Measurements from ENCODE around the gene GRIK4. TPM values are rescaled to one million over a fixed set of nuclear protein-coding genes. Genes with fewer than 3 reads are reported as not detected.

Gene GRIK4
- total and polyA plus RNA-seq, 2 of the 4 experiments (the other 2 are of a cell fraction) = 0.18 to 0.38 TPM

DNA sequence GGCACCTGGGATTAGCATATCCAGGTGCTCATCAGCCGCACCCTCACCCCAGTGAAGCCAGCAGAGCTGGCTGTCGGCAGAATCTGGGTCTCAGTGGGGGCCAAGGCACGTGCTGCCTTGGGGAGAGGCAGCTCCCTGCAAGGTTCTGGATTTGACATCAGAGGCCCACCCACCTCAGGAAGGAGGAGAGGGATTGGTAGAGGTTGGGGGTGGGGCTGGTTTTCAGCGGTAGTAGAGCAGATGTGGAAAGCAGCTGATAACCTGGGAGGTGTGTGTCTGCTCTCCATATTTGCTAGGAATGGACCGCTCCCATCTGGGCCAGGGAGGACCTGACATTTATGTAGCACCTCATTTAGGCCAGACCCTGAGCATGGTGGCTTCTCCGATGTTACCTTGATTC is 147.5 kb downstream of the GRIK4 start:
- Histone ChIP-seq H4K8ac (ENCODE audit: low read depth in 2 of 2, low read length in 2 of 2) (no peak overlapping the region), H3K27ac (ENCODE audit: insufficient read depth, low read length) (no peak overlapping the region), H3K9ac (ENCODE audit: low read depth, low read length) (no peak overlapping the region), H4K91ac (ENCODE audit: insufficient read depth, low read depth, low read length) (no peak overlapping the region), H3K36me3 (ENCODE audit: control insufficient read depth, insufficient read depth, low read length) (no peaks in the 10 kb centered on the region), H2BK120ac (ENCODE audit: low read depth, low read length) (no peak overlapping the region), H4K5ac (ENCODE audit: low read depth, low read length) (no peak overlapping the region), H3K4me3 (ENCODE audit: insufficient read depth, low read depth, low read length) (no peak overlapping the region), H3K9me1 (ENCODE audit: insufficient read depth, low read length) (no peaks in the 10 kb centered on the region), H2BK5ac (ENCODE audit: low read depth, low read length, poor library complexity, severe bottlenecking) (no peak overlapping the region), H2BK20ac (ENCODE audit: low read depth, low read length) (no peak overlapping the region), H3K18ac (ENCODE audit: low read depth, low read length) (no peak overlapping the region), H3K23ac (ENCODE audit: low read depth, low read length) (no peak overlapping the region), H3K56ac (ENCODE audit: extremely low read depth, insufficient read depth, low read length) (no peak overlapping the region), H2AK5ac (ENCODE audit: low read depth, low read length) (no peak overlapping the region), H3K4me1 (ENCODE audit: control insufficient read depth, insufficient read depth, low read length) (no peaks in the 10 kb centered on the region), H2AK9ac (replicated peaks; ENCODE audit: low read depth, low read length, poor library complexity) (no peak overlapping the region), H3K4ac (ENCODE audit: low read depth, low read length) (no peak overlapping the region), H3K14ac (replicated peaks; ENCODE audit: low read depth, low read length) (no peak overlapping the region), H3K27me3 (ENCODE audit: control insufficient read depth, insufficient read depth, low read length) (peaks cover 22% of the 10 kb centered on the region), H2AFZ (replicated peaks; ENCODE audit: low read length, poor library complexity) (no peak overlapping the region), H3K79me1 (ENCODE audit: low read depth in 1 of 2, low read length in 2 of 2) (no peaks in the 10 kb centered on the region), H4K20me1 (ENCODE audit: insufficient read depth, low read length) (no peaks in the 10 kb centered on the region; the same call in 1 of the 2 replicates), H3K9me3 (ENCODE audit: control insufficient read depth, insufficient read depth, low read length) (no peaks in the 10 kb centered on the region), H2BK15ac (ENCODE audit: low read depth, low read length) (no peak overlapping the region), H3K4me2 (ENCODE audit: low read depth, low read length) (no peak overlapping the region)
- no TSS peak for BruUV-seq (replicated peaks)
- in situ Hi-C loops (cut with MboI; ENCODE audit: low sequenced_read_pairs) = no loop called here
- CTCF ChIA-PET = no interaction called here
- no peak for ATAC-seq (ENCODE audit: low read depth)
- TF ChIP-seq, protein P1, sequence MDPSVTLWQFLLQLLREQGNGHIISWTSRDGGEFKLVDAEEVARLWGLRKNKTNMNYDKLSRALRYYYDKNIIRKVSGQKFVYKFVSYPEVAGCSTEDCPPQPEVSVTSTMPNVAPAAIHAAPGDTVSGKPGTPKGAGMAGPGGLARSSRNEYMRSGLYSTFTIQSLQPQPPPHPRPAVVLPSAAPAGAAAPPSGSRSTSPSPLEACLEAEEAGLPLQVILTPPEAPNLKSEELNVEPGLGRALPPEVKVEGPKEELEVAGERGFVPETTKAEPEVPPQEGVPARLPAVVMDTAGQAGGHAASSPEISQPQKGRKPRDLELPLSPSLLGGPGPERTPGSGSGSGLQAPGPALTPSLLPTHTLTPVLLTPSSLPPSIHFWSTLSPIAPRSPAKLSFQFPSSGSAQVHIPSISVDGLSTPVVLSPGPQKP (IDR thresholded peaks at IDR 0.05; ENCODE audit: borderline replicate concordance, low read depth, low read length) = no peak
- TF ChIP-seq SMC3 (IDR thresholded peaks at IDR 0.05; ENCODE audit: low read depth, low read length) = no peak
- TF ChIP-seq RCOR1 (IDR thresholded peaks at IDR 0.05; ENCODE audit: insufficient replicate concordance, low read length) = no peak
- TF ChIP-seq BHLHE40 (IDR thresholded peaks at IDR 0.05; ENCODE audit: low read depth, low read length) = no peak
- no peak for TF ChIP-seq MXI1 (IDR thresholded peaks at IDR 0.05; ENCODE audit: borderline replicate concordance, low read depth, low read length)
- TF ChIP-seq POLR2A (IDR thresholded peaks at IDR 0.05; ENCODE audit: low read depth, low read length) = no peak
- TF ChIP-seq, protein P2, sequence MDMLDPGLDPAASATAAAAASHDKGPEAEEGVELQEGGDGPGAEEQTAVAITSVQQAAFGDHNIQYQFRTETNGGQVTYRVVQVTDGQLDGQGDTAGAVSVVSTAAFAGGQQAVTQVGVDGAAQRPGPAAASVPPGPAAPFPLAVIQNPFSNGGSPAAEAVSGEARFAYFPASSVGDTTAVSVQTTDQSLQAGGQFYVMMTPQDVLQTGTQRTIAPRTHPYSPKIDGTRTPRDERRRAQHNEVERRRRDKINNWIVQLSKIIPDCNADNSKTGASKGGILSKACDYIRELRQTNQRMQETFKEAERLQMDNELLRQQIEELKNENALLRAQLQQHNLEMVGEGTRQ (IDR thresholded peaks at IDR 0.05; ENCODE audit: low read depth, low read length) = no peak
- no peak for TF ChIP-seq MAFK (IDR thresholded peaks at IDR 0.05; ENCODE audit: low read depth, low read length)
- no peak for TF ChIP-seq FOS (IDR thresholded peaks at IDR 0.05; ENCODE audit: low read depth, low read length)
- TF ChIP-seq RAD21 (IDR thresholded peaks at IDR 0.05; ENCODE audit: low read length) = no peak
- TF ChIP-seq NFE2L2 (IDR thresholded peaks at IDR 0.05; ENCODE audit: low read depth, low read length) = no peak
- no peak for TF ChIP-seq CHD1 (IDR thresholded peaks at IDR 0.05; ENCODE audit: low read depth, low read length)
- TF ChIP-seq RFX5 (IDR thresholded peaks at IDR 0.05; ENCODE audit: low read depth, low read length) = no peak
- TF ChIP-seq CEBPB (IDR thresholded peaks at IDR 0.05; ENCODE audit: low read depth, low read length) = no peak
- TF ChIP-seq, protein P3, sequence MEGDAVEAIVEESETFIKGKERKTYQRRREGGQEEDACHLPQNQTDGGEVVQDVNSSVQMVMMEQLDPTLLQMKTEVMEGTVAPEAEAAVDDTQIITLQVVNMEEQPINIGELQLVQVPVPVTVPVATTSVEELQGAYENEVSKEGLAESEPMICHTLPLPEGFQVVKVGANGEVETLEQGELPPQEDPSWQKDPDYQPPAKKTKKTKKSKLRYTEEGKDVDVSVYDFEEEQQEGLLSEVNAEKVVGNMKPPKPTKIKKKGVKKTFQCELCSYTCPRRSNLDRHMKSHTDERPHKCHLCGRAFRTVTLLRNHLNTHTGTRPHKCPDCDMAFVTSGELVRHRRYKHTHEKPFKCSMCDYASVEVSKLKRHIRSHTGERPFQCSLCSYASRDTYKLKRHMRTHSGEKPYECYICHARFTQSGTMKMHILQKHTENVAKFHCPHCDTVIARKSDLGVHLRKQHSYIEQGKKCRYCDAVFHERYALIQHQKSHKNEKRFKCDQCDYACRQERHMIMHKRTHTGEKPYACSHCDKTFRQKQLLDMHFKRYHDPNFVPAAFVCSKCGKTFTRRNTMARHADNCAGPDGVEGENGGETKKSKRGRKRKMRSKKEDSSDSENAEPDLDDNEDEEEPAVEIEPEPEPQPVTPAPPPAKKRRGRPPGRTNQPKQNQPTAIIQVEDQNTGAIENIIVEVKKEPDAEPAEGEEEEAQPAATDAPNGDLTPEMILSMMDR (conservative IDR thresholded peaks at IDR 0.05; ENCODE audit: low read depth, low read length) = no peak
- TF ChIP-seq MAZ (IDR thresholded peaks at IDR 0.05; ENCODE audit: borderline replicate concordance, low read depth, low read length) = no peak
- WGBS, 2 experiments (ENCODE audit: extremely low coverage in 2 of 2, insufficient read length in 1 of 2) = no CpG with 5 or more reads among the region's 6 CpGs
- no peak for DNase-seq
- intact Hi-C loops (cut with micrococcal nuclease) = no loop called here
- POLR2A ChIA-PET (ENCODE audit: unreplicated experiment) = no interaction called here
- dilution Hi-C loops (cut with HindIII; ENCODE audit: low sequenced_read_pairs, unreplicated experiment) = no loop called here
